ENCODE data around the gene LRAT. TPM values are rescaled to one million over a fixed set of nuclear protein-coding genes. Genes with fewer than 3 reads are reported as not detected.

LRAT gene
- total RNA-seq, 1 donor, result under 0.01 TPM

- DNase-seq (ENCODE audit: low read depth in 2 of 3, low spot score in 2 of 3), result no peak
Measured at GRCh38 chr4:154757713-154758112, 13.9 kb downstream of the LRAT start.

- DNase-seq (ENCODE audit: low read depth in 2 of 3, low spot score in 2 of 3), result no peak
Measured at GRCh38 chr4:154760895-154761294, 17.1 kb downstream of the LRAT start.

DNA sequence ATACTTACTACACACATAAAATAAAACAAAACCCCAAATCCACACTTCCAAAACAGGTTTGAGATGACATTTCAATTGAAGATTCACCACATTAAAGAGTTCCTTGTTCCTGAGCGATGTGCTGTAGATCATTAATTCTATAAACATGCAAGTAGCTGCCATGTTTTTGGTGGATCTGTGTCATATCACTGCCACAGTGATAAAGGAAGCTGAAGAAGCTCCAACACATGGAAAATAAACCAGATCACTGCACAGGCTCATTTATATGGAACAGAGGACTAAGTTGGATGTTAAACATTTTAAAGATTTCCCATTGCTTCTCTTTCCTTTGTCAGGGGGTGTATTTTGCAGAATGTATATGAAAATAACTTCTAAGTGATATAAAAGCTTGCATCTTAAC lies 34.5 kb downstream of the LRAT start:
- DNase-seq (ENCODE audit: low read depth in 2 of 3, low spot score in 2 of 3), result no peak

- DNase-seq (ENCODE audit: low read depth in 2 of 3, low spot score in 2 of 3), result peak in 2 of 3 donors; percentile 10 to 34
Measured at GRCh38 chr4:154779362-154779947, 35.7 kb downstream of the LRAT start.

GRCh38 chr4:154781126-154781982 lies 37.6 kb downstream of the LRAT start, which contains the start of gene RBM46:
RBM46 (plus strand) TSS chr4:154781272; CDS start chr4:154796753, 15,481 bp downstream.
- no peak for DNase-seq (ENCODE audit: low read depth in 2 of 3, low spot score in 2 of 3)

- DNase-seq (ENCODE audit: low read depth in 2 of 3, low spot score in 2 of 3), result no peak
Measured at GRCh38 chr4:154781983-154782293, 38.1 kb downstream of the LRAT start.

Small RNAs within 50 kb of the gene (small RNA-seq; reads per million reads assigned to genes)
- not detected for gene NDUFB2P1
- not detected for gene RNU2-44P
- not detected for gene RNU2-66P

Other genes with a start within 250 kb of the LRAT start
- 59.5 TPM for gene PLRG1, start 193.6 kb upstream of the LRAT start, total RNA-seq
- under 0.01 TPM for gene FGB, start 181.0 kb upstream of the LRAT start, total RNA-seq
- gene FGA, start 153.3 kb upstream of the LRAT start, total RNA-seq, result not detected
- not detected for gene FGG, start 131.3 kb upstream of the LRAT start, total RNA-seq
- under 0.01 TPM for gene RBM46, start 37.3 kb downstream of the LRAT start, total RNA-seq

Data from hematopoietic multipotent progenitor cell (in vitro differentiated cells).